ENCODE data around the gene ZFPL1.

The ZFPL1 gene

DNA sequence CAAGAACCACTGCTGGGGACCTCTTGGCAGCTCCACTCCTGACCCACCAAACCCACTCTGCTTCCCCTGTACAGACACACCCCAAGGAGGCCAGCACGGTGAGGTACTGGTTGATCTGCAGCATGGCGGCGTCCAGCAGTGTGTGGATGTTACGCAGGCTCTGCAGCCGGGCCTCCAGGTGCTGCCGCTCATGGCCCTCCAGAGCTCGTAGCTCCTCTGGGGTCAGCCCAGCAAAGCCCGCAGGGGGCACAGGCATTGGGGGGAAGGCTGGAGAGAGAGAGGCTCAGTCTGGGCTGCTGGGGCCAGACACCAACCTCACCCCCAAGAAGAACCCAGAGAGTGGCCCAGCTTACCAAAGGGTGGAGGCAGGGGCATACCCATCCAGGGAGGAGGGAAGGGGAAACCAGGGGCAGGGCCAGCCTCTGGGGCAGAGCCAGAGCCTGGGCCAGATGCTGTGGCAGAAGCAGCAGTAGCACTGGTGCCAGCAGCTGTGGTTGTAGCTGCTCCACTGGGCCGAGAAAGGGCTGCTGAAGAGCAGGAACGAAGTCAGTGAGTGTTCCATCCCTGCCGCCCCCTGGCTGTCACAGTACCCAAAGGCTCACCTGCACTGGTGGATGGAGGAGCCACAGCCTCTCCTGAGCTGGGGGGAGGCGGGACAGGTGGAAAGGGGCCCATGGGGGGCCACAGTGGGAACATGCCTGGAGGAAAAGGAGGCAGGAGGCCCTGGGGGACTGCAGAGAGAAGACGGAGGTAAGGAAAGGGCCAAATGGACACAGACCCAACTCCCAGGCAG lies 45.8 kb downstream of the ZFPL1 start:
- DNase-seq (ENCODE audit: low read depth): no peak

DNA sequence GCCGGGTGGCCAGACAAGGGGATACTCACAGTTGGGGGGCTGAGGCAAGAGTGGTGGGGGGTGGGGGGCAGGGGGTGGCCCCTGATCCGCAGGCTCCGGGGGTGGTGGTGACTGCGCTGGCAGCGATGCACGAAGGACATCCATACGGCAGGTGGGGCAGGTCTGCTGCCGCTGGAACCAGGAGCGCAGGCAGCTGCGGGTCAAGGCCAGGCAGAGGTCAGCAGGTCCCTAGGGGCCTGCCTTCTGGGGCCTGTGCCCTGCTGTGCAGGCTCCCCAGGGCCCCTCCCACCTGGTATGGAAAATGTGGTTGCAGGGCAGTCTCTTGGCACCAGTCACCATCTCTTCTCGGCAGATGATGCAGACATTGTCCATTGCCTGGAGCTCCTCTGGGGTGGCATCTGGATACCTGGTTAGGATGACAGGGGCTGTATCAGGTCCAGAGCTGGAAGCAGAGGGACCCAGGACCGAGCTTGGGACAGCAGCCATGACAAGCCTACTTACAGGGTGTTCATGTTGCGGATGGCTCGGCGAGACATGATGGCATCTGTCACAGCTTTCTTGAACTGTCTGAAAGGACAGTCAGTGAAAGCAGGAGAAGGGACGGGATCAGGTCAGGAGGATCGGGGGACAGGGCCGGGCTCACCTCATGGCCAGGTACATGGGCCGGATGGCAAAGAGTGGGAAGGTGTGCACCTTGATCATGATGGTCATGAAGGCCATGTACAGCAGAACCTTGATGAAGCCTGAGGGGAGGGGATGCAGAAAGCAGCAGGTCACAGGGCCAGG lies 46.8 kb downstream of the ZFPL1 start:
- DNase-seq (ENCODE audit: low read depth): no peak

- no peak for DNase-seq (ENCODE audit: low read depth)
Measured at GRCh38 chr11:65131417-65131776, 47.4 kb downstream of the ZFPL1 start.

- no peak for DNase-seq (ENCODE audit: low read depth)
Measured at GRCh38 chr11:65131895-65132237, 47.8 kb downstream of the ZFPL1 start.

GRCh38 chr11:65132238-65132987 lies 48.4 kb downstream of the ZFPL1 start:
- no peak for DNase-seq (ENCODE audit: low read depth)

- no peak for DNase-seq (ENCODE audit: low read depth)
Measured at GRCh38 chr11:65132988-65133700, 49.1 kb downstream of the ZFPL1 start.

GRCh38 chr11:65133724-65134123 lies 49.7 kb downstream of the ZFPL1 start:
- no peak for DNase-seq (ENCODE audit: low read depth)

DNA sequence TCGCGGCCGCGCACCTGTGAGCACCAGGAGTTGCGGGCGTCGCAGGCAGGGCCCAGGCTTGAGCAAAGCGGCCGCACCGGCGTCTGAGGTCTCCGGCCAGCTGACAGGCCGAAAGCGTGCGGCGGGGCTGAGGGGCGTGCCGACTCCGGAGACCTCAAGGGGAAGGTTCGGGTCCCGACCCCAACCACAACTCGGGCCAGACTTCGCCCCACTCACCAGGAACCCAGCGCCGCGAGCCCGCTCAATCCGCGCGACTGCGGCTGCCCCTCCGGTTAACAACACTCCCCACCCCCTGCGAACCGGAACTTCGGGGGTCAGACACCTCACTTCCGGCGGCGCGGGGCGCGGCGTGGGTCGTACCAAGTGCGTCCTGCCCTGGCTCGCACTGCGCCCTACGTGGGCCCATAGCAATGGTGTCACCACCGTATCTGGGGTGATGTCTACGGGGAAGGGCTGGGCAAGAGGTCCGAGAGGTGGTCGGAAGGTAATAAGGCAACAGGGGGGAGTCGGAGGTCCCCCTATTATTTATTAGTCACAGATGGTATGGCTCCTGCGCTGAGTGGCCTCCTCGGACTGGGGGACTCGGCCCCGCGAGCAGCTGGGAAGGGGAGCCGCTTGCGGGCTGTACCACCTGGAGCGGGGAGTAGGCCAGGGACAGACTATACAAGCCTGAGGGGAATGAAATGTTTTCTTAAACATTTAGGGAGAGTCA lies 50.4 kb downstream of the ZFPL1 start, which contains the start of gene SYVN1:
SYVN1 (minus strand) TSS at position 280 of the 712 bp plus-strand sequence. CDS start 918 bp downstream, outside the sequence.
- DNase-seq (ENCODE audit: low read depth): peak; percentile 66

DNA sequence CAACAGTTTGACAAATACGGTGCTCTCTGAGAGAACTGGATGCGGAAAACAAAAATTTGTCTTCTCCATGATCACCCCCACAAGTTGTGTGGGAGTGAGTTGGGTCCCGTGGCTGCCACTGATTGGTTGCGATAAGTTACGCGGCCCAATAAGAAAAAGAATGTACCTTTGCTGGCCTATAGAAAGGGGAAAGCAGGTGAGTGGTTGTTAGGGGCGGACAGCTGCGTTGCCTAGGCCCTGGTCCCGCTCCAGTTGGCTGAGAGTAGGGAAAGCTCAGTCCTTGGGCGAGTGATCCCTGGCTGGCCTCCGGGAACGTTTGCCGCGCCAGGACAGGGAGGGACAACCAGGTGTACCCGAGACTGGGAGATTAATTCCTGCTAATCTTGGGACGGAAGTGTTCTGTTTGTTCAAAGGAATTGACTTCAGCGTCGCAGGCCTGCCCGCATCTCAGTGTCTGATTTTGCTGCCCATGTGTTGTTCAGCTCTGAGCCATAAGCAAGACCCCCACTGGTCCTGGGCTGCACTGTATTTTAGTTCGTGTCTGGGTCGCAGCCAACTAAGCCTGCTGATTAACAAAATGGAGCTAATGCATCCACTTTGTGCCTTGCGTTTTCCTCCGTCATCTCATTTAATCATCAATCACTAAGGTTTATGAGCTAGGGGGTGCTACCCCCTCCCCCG lies 51.1 kb downstream of the ZFPL1 start:
- DNase-seq (ENCODE audit: low read depth): peak; percentile 90

GRCh38 chr11:65135633-65136145 lies 51.7 kb downstream of the ZFPL1 start:
- DNase-seq (ENCODE audit: low read depth): no peak

- no peak for DNase-seq (ENCODE audit: low read depth)
Measured at GRCh38 chr11:65136515-65137096, 52.6 kb downstream of the ZFPL1 start.

All from GM04503 (cell line).